Esophagus muscularis mucosa (tissue), 3 donors: ENCODE data around the gene PYGB.

ENCODE experiments used
- POLR2A ChIP-seq: fragments of 450-650 bp; IDR thresholded peaks from one replicate; pipeline ENCODE4 v1.6.1; 2017; ENCODE audit warnings: antibody characterized with exemption, moderate library complexity, mild to moderate bottlenecking, low read depth
- TF ChIP-seq, protein P1 (sequence below), 3 experiments: fragments of 200-600 bp in 2 of 3; fragments of 450-650 bp in 1 of 3; sonication (generic) in 2 of 3; IDR thresholded peaks; one replicate each; pipeline ENCODE4 v1.5.1; 2017 to 2019; ENCODE audit warnings: antibody characterized with exemption in 3 of 3, mild to moderate bottlenecking in 2 of 3, moderate library complexity in 1 of 3

DNA sequence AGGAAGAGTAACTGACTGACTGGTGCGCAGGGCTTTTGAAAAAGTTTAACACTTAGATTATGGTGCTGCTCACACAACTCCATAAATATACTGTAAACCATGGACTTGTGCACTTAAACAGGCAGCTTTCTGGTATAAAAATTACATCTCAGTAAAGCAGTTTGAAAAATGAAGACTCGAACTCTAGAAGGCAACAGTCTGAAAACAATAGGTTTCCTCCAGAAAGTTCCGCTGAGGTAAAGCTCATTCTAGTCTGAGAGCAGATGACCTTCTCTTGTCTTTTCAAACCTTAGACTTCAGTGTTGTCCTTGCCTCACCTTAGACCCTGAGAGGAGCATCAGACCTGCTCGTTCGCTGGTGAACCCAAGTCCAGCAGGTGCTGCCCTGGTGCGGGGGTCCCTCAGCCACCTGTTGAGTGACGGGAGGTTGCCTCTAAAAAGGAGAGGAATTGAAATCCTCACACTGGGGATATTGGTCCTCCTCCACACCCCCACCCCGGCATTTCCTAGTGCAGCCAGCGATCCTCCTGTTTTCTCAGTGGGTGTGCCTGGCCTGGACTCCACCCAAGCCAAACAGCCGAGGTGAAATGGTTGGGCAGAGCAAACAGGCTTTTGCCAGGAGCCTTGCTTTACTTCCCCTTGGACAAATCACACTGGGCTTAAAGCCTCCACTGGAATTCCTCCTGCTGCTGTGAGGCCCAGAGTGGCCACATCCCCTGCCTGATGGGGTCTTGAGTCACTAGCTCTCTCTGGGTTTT lies 14.7 kb upstream of the PYGB start:
- TF ChIP-seq, protein P1, sequence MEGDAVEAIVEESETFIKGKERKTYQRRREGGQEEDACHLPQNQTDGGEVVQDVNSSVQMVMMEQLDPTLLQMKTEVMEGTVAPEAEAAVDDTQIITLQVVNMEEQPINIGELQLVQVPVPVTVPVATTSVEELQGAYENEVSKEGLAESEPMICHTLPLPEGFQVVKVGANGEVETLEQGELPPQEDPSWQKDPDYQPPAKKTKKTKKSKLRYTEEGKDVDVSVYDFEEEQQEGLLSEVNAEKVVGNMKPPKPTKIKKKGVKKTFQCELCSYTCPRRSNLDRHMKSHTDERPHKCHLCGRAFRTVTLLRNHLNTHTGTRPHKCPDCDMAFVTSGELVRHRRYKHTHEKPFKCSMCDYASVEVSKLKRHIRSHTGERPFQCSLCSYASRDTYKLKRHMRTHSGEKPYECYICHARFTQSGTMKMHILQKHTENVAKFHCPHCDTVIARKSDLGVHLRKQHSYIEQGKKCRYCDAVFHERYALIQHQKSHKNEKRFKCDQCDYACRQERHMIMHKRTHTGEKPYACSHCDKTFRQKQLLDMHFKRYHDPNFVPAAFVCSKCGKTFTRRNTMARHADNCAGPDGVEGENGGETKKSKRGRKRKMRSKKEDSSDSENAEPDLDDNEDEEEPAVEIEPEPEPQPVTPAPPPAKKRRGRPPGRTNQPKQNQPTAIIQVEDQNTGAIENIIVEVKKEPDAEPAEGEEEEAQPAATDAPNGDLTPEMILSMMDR (IDR thresholded peaks at IDR 0.05) = no peak
- no peak for TF ChIP-seq POLR2A
